ENCODE measurements around the gene TEX264.

DNA sequence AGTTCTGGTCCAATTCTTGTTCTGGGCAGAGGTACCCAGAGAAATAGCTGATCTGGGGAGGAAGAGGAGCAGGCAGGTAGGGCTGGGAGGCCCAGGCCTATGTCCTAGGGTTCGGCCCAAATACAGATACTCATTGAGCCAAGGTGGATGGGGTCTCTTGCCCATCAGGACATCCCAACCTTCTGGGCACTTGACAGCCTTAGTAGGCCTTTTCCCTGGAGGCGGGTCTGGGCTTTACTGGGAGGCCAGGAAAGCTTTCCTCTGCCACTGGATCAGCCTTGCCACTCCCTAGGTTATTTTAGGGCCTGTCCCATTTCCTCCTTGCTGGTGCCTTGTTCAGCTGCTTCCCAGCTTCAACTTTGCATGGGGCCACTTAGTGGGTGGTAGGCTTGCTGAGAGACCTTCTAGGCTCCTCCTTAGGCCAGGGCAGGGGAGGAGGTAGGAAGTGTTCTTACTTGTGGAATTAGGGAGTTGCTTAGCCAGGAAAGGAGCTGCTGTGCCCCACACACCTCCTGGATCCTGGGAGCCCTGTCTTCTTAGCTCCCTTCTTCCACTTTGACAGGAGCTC lies 9.7 kb downstream of the TEX264 start:
- TF ChIP-seq, protein P1, sequence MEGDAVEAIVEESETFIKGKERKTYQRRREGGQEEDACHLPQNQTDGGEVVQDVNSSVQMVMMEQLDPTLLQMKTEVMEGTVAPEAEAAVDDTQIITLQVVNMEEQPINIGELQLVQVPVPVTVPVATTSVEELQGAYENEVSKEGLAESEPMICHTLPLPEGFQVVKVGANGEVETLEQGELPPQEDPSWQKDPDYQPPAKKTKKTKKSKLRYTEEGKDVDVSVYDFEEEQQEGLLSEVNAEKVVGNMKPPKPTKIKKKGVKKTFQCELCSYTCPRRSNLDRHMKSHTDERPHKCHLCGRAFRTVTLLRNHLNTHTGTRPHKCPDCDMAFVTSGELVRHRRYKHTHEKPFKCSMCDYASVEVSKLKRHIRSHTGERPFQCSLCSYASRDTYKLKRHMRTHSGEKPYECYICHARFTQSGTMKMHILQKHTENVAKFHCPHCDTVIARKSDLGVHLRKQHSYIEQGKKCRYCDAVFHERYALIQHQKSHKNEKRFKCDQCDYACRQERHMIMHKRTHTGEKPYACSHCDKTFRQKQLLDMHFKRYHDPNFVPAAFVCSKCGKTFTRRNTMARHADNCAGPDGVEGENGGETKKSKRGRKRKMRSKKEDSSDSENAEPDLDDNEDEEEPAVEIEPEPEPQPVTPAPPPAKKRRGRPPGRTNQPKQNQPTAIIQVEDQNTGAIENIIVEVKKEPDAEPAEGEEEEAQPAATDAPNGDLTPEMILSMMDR (IDR thresholded peaks at IDR 0.05; ENCODE audit: insufficient read depth, low read length) = no peak
- no peak for TF ChIP-seq POLR2AphosphoS5 (IDR thresholded peaks at IDR 0.05; ENCODE audit: low read depth)
- TF ChIP-seq, protein P2, sequence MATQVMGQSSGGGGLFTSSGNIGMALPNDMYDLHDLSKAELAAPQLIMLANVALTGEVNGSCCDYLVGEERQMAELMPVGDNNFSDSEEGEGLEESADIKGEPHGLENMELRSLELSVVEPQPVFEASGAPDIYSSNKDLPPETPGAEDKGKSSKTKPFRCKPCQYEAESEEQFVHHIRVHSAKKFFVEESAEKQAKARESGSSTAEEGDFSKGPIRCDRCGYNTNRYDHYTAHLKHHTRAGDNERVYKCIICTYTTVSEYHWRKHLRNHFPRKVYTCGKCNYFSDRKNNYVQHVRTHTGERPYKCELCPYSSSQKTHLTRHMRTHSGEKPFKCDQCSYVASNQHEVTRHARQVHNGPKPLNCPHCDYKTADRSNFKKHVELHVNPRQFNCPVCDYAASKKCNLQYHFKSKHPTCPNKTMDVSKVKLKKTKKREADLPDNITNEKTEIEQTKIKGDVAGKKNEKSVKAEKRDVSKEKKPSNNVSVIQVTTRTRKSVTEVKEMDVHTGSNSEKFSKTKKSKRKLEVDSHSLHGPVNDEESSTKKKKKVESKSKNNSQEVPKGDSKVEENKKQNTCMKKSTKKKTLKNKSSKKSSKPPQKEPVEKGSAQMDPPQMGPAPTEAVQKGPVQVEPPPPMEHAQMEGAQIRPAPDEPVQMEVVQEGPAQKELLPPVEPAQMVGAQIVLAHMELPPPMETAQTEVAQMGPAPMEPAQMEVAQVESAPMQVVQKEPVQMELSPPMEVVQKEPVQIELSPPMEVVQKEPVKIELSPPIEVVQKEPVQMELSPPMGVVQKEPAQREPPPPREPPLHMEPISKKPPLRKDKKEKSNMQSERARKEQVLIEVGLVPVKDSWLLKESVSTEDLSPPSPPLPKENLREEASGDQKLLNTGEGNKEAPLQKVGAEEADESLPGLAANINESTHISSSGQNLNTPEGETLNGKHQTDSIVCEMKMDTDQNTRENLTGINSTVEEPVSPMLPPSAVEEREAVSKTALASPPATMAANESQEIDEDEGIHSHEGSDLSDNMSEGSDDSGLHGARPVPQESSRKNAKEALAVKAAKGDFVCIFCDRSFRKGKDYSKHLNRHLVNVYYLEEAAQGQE (IDR thresholded peaks at IDR 0.05; ENCODE audit: insufficient replicate concordance, low read depth) = no peak

All from HL-60 (cell line).